Non-pigmented ciliary epithelial cell (primary cell): Measurements from ENCODE around the gene CLEC2B.
"Not testable (repeated sequence)": the region's sequence is repeated elsewhere in the genome, so short reads cannot be mapped to it uniquely, and the experiment has no call there.

Source experiments
- DNase-seq: peaks from one replicate; pipeline ENCODE4 v3.0.0-alpha.2; 2010; ENCODE audit warnings: low read depth

Gene CLEC2B

DNA sequence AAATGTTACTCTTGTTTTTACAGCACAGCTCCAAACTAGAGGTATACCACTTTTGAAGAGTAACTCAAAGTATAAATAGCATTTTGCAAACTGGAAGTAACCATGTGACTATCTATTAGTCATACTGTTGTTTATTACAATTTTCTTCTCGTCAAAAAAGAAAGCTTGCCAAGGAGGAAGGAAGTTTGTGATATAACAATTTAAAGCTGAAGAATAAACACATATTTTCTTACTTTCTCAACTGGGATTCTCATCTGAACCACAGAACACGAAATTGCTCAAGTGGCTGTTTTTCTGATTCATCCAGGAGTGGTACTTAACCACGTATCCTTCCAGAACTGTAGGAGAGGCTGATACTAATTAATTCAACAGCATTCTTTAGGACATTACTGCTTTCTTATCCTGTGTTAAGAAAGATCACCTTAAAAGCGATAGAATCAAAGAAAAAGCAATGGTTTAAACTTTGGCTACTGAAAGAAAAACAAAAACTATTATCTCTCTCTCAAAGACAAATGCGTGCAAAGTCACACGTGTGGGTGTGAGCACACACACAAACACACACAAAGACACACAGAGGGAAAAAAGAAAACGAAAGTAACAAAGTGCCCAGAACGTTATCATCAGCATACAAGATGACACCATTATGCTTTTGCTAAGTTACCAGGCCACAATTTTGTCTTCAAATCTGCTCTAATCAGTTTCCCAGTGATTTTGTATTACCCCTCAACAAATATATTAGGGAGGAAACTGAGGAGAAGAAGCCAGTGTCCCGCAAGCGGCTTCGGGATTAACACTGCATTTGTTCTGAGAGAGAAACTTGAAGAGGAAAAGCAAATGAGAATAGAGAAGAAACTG, at the start of gene CLEC2B:
CLEC2B (minus strand) TSS at position 48 of the 855 bp plus-strand sequence.
- DNase-seq = peak; percentile 63

- no peak for DNase-seq
Measured at GRCh38 chr12:9911708-9912107, 42.6 kb upstream of the CLEC2B start.

GRCh38 chr12:9910716-9911421, 41.7 kb upstream of the CLEC2B start:
- no peak for DNase-seq

GRCh38 chr12:9909724-9910123, 40.6 kb upstream of the CLEC2B start:
- DNase-seq = no peak

GRCh38 chr12:9908350-9908749, 39.2 kb upstream of the CLEC2B start:
- DNase-seq = no peak

- DNase-seq = no peak
Measured at GRCh38 chr12:9907769-9908168, 38.6 kb upstream of the CLEC2B start.

GRCh38 chr12:9906873-9907272, 37.7 kb upstream of the CLEC2B start:
- DNase-seq = no peak

GRCh38 chr12:9902539-9903228, 33.5 kb upstream of the CLEC2B start:
- DNase-seq = no peak

GRCh38 chr12:9900930-9901329, 31.8 kb upstream of the CLEC2B start:
- DNase-seq = no peak

- DNase-seq = no peak
Measured at GRCh38 chr12:9899209-9899608, 30.1 kb upstream of the CLEC2B start.

- no peak for DNase-seq
Measured at GRCh38 chr12:9897535-9897934, 28.4 kb upstream of the CLEC2B start.

- no peak for DNase-seq
Measured at GRCh38 chr12:9895215-9895971, 26.2 kb upstream of the CLEC2B start.

DNA sequence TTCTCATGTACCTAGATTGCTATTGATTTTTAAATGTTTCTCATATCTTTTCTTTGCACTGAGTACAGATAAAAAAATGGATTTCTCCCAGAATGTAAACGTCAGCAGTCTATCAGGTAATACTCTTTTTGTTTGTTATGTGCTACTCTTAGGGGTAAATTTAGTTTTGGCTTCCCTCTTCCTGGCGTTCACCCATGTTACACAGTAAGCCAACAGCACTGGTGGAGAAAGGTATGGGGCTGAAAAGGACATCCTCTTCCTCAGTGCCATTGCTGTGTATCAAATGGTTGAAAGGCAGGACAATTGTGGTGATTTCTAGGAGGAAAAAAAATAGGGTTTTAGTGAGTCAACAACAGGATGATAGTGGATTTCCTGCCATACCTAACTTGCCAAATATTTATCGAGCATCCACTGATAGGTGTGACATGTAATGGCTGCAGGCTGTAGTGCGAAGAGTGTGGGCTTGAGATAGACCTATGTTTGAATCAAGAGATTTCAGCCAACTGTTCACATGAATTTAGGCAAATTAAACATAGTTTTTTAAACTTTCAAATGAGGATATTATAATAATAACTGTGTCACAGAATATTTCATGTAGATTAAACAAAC, 19.6 kb upstream of the CLEC2B start:
- no peak for DNase-seq

DNA sequence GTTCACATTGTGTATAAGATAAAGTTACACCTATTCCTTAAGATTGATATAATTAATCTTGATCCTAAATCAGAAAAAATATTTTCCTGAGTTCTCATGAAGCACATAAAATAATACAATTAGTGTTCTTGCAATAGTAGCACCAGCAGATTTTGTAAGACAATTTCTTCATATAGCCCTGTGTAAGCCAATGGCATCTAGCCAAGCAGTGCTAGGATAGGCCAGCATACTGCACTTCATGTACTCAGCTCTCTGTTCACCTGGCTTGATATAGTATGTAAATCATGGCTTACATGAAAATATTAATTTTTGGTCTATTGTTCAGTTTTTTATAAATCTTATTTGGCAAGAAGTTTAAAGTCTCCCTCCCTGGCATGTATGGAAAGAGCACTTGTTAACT, 14.0 kb upstream of the CLEC2B start:
- DNase-seq = no peak

- no peak for DNase-seq
Measured at GRCh38 chr12:9881988-9882387, 12.8 kb upstream of the CLEC2B start.

DNA sequence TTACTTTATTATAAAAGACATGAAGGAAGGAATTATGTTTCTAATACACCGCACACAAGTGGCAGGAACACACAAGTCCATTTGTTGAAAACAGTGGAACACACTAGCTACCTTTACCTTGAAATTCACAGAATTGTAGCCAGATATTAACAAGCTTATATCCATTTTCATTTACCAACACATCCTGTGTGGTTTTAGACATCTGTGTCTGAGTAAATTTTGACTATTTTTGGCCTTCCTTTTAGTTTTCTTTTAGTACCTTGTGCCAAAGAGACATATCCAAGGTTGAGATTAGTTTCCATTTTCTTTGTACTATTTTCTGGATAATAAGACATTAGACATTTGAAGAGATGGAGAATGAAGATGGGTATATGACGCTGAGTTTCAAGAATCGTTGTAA, 12.1 kb upstream of the CLEC2B start, which contains the start of gene KLRF2:
KLRF2 (plus strand) TSS at position 244 of the 400 bp plus-strand sequence; CDS start at position 351, 107 bp downstream.
- DNase-seq = no peak

- DNase-seq = no peak
Measured at GRCh38 chr12:9880532-9881078, 11.5 kb upstream of the CLEC2B start.

GRCh38 chr12:9876120-9876519, 7.0 kb upstream of the CLEC2B start:
- DNase-seq = not testable (repeated sequence)

DNA sequence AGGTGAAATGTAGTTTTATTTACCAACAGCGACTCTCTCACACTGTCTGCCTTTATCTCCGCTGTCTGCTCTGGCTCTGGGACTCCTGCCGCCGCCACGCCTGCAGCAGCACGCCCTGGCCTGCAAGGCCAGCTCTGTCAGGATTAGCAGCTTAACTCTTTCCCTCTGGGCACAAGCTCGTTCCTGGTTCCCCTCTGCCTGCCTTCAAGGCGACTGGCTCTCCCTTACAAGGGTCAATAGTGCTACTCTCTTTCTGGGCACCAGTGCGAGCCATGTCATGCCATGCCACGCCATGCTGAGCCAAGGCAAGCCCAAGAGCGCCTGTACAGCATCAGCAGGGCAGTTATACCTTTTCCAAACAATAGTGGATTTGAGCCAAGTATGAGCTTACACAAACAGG, 3.6 kb upstream of the CLEC2B start:
- no peak for DNase-seq

DNA sequence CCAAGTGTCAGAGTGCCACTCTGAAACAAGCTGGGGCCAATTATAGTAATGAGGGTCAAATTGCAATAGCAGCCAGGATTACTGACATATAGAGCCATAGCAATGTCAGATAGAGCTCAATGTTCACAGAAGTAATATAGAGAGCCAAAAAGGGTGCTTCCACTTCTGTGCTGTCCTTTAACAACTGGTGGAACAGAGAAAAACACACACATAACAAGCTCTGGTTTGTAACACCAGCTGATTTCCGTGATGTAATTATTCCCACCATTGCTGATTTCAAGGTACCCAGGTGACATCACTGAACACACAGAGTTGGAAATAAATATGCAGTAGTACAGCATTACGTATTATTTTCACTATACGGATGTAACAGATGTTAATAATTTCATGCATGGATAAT, 3.0 kb upstream of the CLEC2B start:
- no peak for DNase-seq

GRCh38 chr12:9870286-9870866, 1.2 kb upstream of the CLEC2B start:
- DNase-seq = no peak
